Stimulated activated CD4-positive, alpha-beta T cell treated with anti-CD3 and anti-CD28 coated beads, Interleukin-4, amount 100 ng/mL, for 24 hours (primary cell): ENCODE results near the gene CELA3A.
A peak's percentile ranks its signal among the peaks of the same experiment; 100 is the strongest.
"Not testable (repeated sequence)": the region's sequence is repeated elsewhere in the genome, so short reads cannot be mapped to it uniquely, and the experiment has no call there.

Source experiments
- DNase-seq: peaks from one replicate; pipeline ENCODE4 v3.0.0-alpha.2; 2020

CELA3A gene

DNA sequence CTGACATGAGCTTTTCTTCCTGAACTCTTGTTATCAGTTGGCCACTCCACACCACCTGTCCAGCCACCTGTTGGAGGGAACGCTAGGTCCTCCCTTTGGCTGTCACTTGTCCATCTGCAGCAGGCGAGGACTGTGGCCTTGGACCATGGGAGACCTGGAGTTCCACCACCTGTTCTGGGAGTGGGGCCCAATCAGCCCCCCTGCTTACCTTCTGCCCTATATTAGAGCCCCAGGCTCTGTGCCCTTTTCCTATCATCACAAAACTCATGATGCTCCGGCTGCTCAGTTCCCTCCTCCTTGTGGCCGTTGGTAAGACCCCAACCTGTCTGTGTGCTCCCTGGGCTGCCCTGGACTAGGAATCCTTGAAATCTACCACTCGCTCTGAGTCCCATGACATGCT is at the start of gene CELA3A:
Gene CELA3A (plus strand): TSS at position 249 of the 400 bp plus-strand sequence. CDS start 18 bp downstream, at position 267.
- DNase-seq, result no peak

DNA sequence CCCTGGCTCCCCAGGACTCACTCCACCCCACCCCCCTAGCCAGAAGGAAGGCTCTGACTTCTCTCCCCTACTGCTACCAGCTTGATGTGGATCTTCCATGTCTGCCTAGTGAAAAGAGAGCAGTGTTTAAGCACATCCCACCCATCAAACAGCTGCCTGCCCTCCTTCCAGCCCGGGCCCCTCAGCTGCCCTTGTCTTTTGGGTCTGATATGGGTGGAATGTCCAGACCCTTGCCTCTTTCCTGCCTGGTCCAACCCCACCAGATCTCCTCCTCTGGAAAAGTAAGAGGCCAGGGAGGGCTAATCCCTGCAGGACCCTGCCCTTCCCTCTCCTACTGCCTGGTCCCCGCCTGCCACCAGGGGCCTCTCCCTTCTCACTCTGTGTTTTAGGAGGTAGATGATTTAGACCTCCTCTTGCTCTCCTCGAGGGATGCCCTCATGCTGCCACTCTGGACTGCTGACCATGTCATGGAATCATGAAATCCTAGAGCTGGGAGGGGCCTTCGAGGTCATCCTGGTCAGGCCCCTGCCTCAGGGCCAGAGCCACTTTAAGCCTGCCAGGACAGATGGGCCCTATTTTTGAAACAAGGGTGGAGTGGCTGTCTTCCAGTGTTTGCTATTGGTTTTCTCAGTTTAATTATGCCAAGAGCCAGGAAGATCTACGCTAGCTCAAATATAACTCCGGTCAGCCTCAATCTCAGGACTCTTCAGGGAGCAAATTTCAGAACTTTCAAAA is 48.5 kb upstream of the CELA3A start:
- DNase-seq, result no peak

DNA sequence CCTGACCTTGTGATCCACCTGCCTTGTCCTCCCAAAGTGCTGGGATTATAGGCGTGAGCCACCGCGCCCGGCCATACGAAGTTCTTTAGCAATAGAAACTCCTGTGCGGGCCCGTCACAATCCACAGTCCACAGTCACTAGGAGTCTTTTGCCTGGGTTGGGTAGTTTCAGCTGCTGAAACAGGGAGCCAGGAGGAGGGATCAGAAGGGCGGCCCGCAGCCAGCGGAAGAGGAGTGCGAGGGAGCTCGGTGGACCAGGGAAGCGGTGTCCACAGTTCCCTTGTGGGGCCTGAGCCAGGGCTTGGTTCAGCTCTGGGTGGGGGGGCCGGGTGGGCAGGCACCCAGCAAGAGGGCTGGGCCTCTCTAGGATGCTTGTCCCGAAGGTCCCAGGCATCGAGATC is 46.4 kb upstream of the CELA3A start:
- no peak for DNase-seq

DNA sequence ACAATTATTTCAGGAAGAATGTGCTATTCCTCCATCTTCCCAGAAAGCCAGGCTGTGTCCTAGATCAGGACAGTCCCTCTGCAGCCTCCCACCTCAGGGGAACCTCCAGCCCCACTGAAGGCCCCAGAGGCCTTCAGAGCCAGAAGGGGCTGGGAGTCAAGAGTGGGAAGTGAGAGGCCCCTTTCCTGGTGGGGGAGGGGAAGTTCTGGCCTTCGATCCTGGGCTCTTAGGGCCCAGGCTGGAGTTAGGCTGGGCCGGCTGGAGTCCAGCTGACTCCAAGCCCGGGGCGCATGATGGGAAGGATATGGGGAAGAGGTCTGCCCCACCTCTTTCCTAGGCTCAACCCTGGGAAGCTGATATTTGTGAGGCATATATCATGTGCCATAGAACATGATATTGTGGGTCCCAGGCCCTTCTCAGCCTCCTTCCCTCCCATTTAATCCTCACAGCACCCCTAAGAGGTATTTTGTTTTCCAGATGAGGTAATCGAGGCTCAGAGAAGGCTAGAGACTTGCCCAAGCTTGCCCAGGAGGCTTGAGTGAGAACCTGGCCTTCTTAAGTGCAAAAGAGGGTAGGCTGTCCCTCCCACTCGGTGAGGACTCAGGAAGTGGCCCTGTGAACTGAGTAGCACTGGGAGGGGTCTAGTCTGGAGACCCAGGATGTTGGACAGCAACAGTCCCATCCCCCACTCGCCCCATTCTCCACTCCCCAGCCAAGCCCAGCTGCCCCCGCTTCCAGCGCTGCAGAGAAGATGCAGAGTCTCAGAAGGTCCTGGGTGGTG is 45.8 kb upstream of the CELA3A start:
- DNase-seq, result no peak

DNA sequence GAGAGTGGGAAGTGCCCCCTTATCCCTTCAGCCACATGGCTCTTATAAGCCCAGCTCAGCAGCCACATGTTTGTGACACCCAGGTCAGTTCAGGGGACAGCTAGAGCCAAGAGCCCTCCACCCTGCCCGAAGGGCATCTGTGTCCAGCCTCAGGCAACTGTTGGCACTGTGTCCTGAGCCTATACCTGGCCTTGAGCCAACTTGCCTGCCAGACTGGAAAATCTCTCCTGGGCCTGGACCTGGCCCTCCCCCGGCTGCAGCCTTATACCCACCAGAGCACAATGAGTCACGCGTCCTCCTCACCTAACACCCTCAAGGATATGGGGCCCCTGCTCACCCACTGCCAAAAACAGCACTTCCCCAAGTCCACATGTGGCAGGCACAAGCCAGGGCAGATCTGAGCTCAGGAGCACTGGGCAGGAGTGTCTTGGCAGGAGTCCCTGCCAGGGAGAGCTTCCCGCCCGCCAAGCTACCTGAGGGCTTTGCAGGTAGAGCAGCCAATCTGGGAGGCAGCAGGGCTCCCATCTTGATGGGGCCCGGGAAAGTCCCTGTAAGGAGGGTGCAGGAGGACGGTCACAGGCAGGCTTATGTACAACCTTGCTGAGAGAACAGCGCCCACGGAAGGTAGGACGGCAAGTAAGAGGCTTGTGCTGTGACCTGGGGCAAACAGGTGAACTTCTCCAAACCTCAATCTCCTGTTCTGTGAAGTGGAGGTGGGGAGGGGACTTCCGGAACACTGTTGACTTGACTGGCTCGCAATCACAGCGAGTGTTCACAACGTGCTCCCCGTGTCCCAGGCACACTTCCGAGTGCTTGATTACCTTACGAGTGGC is 44.5 kb upstream of the CELA3A start:
- peak; percentile 43 for DNase-seq

- DNase-seq, result no peak
Observed at GRCh38 chr1:21961337-21961736, 40.1 kb upstream of the CELA3A start.

DNA sequence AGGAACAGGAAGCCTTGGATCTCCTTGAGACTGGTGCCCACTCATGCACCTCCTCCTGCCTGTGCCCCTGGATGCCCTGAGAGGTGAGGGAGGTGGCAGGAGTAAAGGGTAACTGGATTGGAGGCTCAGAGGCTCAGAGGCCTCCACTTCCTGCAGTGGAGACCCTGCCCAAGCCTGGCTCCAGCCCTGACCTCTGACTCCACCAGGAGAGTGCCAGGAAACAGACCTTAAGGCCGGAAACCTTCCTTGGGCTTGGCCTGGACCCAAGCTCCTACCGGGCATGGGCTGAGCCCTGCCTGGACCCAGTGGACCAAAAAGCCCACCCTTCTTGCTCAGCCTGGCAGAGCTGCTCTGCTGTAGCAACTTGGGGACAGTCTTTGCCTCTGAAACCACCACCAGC is 39.7 kb upstream of the CELA3A start:
- DNase-seq, result no peak

GRCh38 chr1:21963477-21964217 is 37.8 kb upstream of the CELA3A start:
- peak; percentile 85 for DNase-seq

GRCh38 chr1:21966247-21967000 is 35.0 kb upstream of the CELA3A start:
- no peak for DNase-seq

GRCh38 chr1:21967216-21967615 is 34.2 kb upstream of the CELA3A start:
- not testable (repeated sequence) for DNase-seq

DNA sequence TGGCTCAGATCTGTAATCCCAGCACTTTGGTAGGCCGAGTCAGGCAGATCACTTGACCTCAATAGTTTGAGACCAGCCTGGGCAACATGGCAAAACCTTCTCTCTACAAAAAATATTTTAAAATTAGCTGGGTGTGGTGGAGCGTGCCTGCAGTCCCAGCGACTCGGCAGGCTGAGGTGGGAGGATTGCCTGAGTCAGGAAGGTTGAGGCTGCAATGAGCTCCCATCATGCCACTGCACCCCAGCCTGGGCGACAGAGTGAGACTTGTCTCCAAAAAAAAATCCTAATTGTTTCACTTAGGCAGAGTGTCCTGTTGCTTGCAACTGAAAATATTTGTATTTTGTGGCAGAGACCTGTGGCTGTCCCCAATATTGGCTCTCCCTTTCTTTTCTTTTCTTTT is 32.4 kb upstream of the CELA3A start:
- DNase-seq, result not testable (repeated sequence)

- not testable (repeated sequence) for DNase-seq
Observed at GRCh38 chr1:21970523-21970922, 30.9 kb upstream of the CELA3A start.

- DNase-seq, result not testable (repeated sequence)
Observed at GRCh38 chr1:21972973-21973441, 28.4 kb upstream of the CELA3A start.

DNA sequence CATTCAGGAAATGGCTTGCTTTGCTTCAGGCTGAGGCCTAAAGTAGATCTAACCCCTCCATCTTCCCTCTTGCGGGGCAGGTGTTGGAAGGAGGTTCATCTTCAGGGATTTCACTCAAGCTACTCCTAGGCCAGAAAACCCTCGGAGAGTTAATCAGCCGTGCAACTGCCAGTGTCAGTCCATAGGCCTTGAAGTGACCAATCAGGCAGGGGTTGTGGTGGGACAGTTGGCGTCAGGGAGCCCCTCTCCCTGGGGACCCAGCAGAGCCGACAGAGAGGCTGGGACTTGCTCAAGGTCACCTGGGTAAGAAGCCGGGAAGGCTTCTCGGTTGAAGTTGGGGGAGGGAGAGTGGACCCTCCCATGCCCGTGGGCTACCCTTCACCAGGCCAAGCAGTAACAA is 27.5 kb upstream of the CELA3A start:
- DNase-seq, result not testable (repeated sequence)

DNA sequence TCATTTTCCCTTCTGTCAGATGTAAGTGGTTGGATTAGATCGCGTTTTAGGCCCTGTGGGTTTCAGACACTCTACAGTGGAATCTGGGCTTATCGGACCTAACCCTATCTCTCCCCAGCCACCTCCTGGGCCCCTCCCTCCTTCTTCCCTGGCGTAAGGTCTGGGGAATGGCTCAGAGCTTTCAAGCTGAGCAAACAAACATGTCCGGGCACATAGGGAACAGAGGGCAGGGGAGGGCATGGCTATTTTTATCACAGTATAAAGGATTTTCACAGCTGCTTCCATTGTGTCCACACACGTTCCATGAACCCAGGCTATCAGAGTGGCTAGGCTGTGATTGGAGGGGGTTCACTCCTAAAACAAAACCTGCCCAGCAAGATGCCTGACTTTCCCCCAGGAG is 26.8 kb upstream of the CELA3A start:
- not testable (repeated sequence) for DNase-seq

GRCh38 chr1:21975296-21975695 is 26.2 kb upstream of the CELA3A start:
- not testable (repeated sequence) for DNase-seq

DNA sequence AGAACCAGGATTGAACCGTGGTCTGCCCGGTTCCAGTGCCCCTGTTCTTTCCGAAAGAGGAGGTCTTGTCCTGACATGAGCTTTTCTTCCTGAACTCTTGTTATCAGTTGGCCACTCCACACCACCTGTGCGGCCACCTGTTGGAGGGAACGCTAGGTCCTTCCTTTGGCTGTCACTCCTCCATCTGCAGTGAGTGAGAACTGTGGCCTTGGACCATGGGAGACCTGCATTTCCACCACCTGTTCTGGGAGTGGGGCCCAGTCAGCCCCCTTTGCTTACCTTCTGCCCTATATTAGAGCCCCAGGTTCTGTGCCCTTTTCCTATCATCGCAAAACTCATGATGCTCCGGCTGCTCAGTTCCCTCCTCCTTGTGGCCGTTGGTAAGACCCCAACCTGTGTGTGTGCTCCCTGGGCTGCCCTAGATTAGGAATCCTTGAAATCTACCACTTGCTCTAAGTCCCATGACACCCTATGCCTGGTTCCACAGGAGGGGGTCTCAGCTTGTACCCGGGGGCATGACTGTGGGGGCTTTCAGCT is 24.7 kb upstream of the CELA3A start, which contains the start of gene CELA3B:
Gene CELA3B (plus strand): TSS at position 320 of the 537 bp plus-strand sequence. CDS start 18 bp downstream, at position 338.
- not testable (repeated sequence) for DNase-seq

GRCh38 chr1:21978209-21978608 is 23.2 kb upstream of the CELA3A start:
- not testable (repeated sequence) for DNase-seq

GRCh38 chr1:21980515-21981220 is 20.8 kb upstream of the CELA3A start:
- DNase-seq, result not testable (repeated sequence)

DNA sequence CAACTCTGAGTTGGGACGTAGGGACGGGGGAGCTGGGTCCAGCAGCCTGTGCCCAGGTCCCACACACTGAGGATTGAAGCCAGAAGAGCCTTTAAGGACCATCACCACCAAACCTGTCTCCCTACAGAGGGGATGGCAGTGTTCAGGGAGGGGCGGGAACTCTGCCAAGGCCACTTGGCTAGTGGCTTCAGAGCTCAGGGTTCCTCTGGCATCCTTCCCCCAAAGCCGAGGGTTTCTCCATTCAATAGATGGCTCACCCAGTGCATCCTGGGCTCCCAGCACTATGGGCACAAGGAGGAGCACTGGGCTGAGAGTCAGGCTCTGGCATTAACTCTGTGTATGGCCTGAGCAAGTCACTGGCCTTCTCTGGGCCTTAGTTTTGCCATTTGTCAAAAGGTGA is 20.2 kb upstream of the CELA3A start:
- not testable (repeated sequence) for DNase-seq
